HepG2 (cell line): ENCODE data around the gene CTNNA2. TPM values are rescaled to one million over a fixed set of nuclear protein-coding genes. Genes with fewer than 3 reads are reported as not detected.

Source experiments
- ATAC-seq: fragments of 200-7000 bp; cut with Tn5 transposase; 3 replicates; pipeline ENCODE4 v1.9.1; 2020; ENCODE audit warnings: mild to moderate bottlenecking, moderate library complexity
- BruUV-seq: library from RNA; stranded (reverse); fragments of 400-500 nt; replicated peaks from 2 replicates; lab custom pipeline; 2021; lab: Mats Ljungman, UMichigan
- CTCF ChIA-PET: fragments of 300-600 bp; formaldehyde crosslinking; extraction: SDS; loops from one replicate; lab custom pipeline; 2021; ENCODE audit warnings: low total read pairs, inconsistent platforms, low intra/inter-chr PET ratio; lab: Yijun Ruan, JAX
- POLR2A ChIA-PET: fragments of 350-600 bp; sonication (Branson Sonifier 250); formaldehyde crosslinking; loops from one replicate; lab custom pipeline; 2020; ENCODE audit warnings: antibody characterized with exemption, inconsistent platforms; lab: Yijun Ruan, JAX
- DNase-seq: peaks from one replicate; pipeline ENCODE4 v3.0.0-alpha.2; 2015; ENCODE audit warnings: low spot score
- FAIRE-seq: peaks from 3 replicates; lab custom pipeline; 2011; peaks lifted over from hg19 to GRCh38; lab: Jason Lieb, UNC
- H2AFZ ChIP-seq: one replicate; pipeline ENCODE4 v1.6.1; 2011; ENCODE audit warnings: low read length, inconsistent platforms
- H3K27ac ChIP-seq: fragments of 300-600 bp; 3 replicates; pipeline ENCODE4 v1.8.0; 2011; ENCODE audit warnings: mixed run types, mild to moderate bottlenecking, mixed read lengths, low read length, inconsistent platforms; ENCODE audit not compliant: insufficient read depth; ENCODE audit errors: extremely low read length
- H3K27me3 ChIP-seq, 2 experiments: fragments of 200-600 bp in 1 of 2; 2 replicates in 1 of 2; 3 replicates in 1 of 2; pipeline versions ENCODE4 v1.6.0 to v1.8.0; 2011; ENCODE audit warnings: low read length in 2 of 2, mild to moderate bottlenecking in 2 of 2, moderate library complexity in 2 of 2, inconsistent platforms in 1 of 2; ENCODE audit not compliant: insufficient read depth in 2 of 2, control insufficient read depth in 1 of 2
- H3K36me3 ChIP-seq, 2 experiments: fragments of 200-600 bp in 1 of 2; replicated peaks in 1 of 2; 2 replicates in 1 of 2; 3 replicates in 1 of 2; pipeline versions ENCODE4 v1.5.1 to v1.8.0; 2011; ENCODE audit warnings: low read length in 2 of 2, inconsistent platforms in 1 of 2; ENCODE audit not compliant: insufficient read depth in 2 of 2, control insufficient read depth in 1 of 2
- H3K4me1 ChIP-seq: 2 replicates; pipeline ENCODE4 v1.5.1; 2012; ENCODE audit warnings: low read length, inconsistent platforms; ENCODE audit not compliant: insufficient read depth
- H3K4me2 ChIP-seq: 2 replicates; pipeline ENCODE4 v1.6.0; 2011; ENCODE audit warnings: low read depth, low read length, inconsistent platforms
- H3K4me3 ChIP-seq, 3 experiments: fragments of 200-600 bp in 1 of 3; sonication (generic), shearing (Covaris generic) in 1 of 3; replicated peaks in 1 of 3; 2 replicates each; pipeline ENCODE4 v1.5.1; 2011 to 2016; ENCODE audit warnings: low read length in 3 of 3, inconsistent platforms in 2 of 3, low read depth in 2 of 3, mild to moderate bottlenecking in 2 of 3, control low read depth in 1 of 3, mixed read lengths in 1 of 3; ENCODE audit not compliant: insufficient read depth in 1 of 3
- H3K79me2 ChIP-seq: one replicate; pipeline ENCODE4 v1.6.1; 2011; ENCODE audit warnings: low read length, inconsistent platforms; ENCODE audit not compliant: insufficient read depth
- H3K9ac ChIP-seq: 2 replicates; pipeline ENCODE4 v1.6.0; 2011; ENCODE audit warnings: mild to moderate bottlenecking, low read depth, low read length, inconsistent platforms; ENCODE audit not compliant: insufficient read depth
- H3K9me3 ChIP-seq: 2 replicates; pipeline ENCODE4 v1.5.1; 2012; ENCODE audit warnings: mild to moderate bottlenecking, low read length
- H4K20me1 ChIP-seq: 2 replicates; pipeline ENCODE4 v1.6.0; 2011; ENCODE audit warnings: inconsistent platforms, mild to moderate bottlenecking, low read length, moderate library complexity; ENCODE audit not compliant: insufficient read depth
- ATF7 ChIP-seq, 2 experiments: fragments of 450-650 bp in 1 of 2; sonication (generic) in 1 of 2; formaldehyde crosslinking in 1 of 2; IDR thresholded peaks; 2 replicates each; pipeline versions ENCODE4 v1.4.0 to v1.6.1; 2016 to 2020; ENCODE audit warnings: antibody characterized with exemption in 1 of 2, mild to moderate bottlenecking in 1 of 2, missing genetic modification reagents in 1 of 2
- ATF7-NPFF ChIP-seq: sonication (generic); formaldehyde crosslinking; IDR thresholded peaks from 2 replicates; pipeline ENCODE4 v1.8.1; 2023; ENCODE audit warnings: mild to moderate bottlenecking, low read depth, missing genetic modification reagents, moderate library complexity
- ETV5 ChIP-seq: IDR thresholded peaks from 2 replicates; pipeline ENCODE4 v1.6.1; 2018; ENCODE audit warnings: missing biosample characterization, missing genetic modification reagents, inconsistent platforms, borderline replicate concordance
- FLYWCH1 ChIP-seq: sonication (generic); formaldehyde crosslinking; IDR thresholded peaks from 2 replicates; pipeline ENCODE4 v1.8.1; 2023; ENCODE audit warnings: mild to moderate bottlenecking, missing genetic modification reagents
- FOXO1 ChIP-seq: sonication (generic); formaldehyde crosslinking; IDR thresholded peaks from 2 replicates; pipeline ENCODE4 v1.4.0; 2020; ENCODE audit warnings: missing genetic modification reagents
- HDAC6 ChIP-seq: fragments of 200-600 bp; sonication (generic); IDR thresholded peaks from 2 replicates; pipeline ENCODE4 v1.7.0; 2017; ENCODE audit warnings: mild to moderate bottlenecking, antibody characterized with exemption, low read length, low read depth
- HNRNPH1 ChIP-seq: fragments of 200-400 bp; formaldehyde crosslinking; optimal IDR thresholded peaks from 2 replicates; pipeline ENCODE3; 2017; ENCODE audit warnings: mild to moderate bottlenecking, low read depth, low read length
- MIER3 ChIP-seq: IDR thresholded peaks from 2 replicates; pipeline ENCODE4 v1.6.1; 2016; ENCODE audit warnings: missing compliant biosample characterization, borderline replicate concordance
- MXD4 ChIP-seq: IDR thresholded peaks from 2 replicates; pipeline ENCODE4 v1.6.1; 2016; ENCODE audit warnings: mild to moderate bottlenecking, missing biosample characterization, missing genetic modification reagents
- NR1H2 ChIP-seq: sonication (generic); formaldehyde crosslinking; IDR thresholded peaks from 2 replicates; pipeline ENCODE4 v1.8.1; 2022; ENCODE audit warnings: low read depth, missing genetic modification reagents, borderline replicate concordance
- POLR2A ChIP-seq, 2 experiments: IDR thresholded peaks; 2 replicates each; pipeline ENCODE4 v1.6.1; 2011; ENCODE audit warnings: low read depth in 2 of 2, low read length in 2 of 2, mild to moderate bottlenecking in 1 of 2, moderate library complexity in 1 of 2; ENCODE audit not compliant: insufficient read depth in 1 of 2
- RARG ChIP-seq: sonication (generic); formaldehyde crosslinking; IDR thresholded peaks from 2 replicates; pipeline ENCODE4 v1.4.0; 2020; ENCODE audit warnings: low read depth, mild to moderate bottlenecking, missing genetic modification reagents
- TEF ChIP-seq: sonication (generic); formaldehyde crosslinking; IDR thresholded peaks from 2 replicates; pipeline ENCODE4 v1.5.0; 2020; ENCODE audit warnings: missing genetic modification reagents
- TERF1 ChIP-seq: sonication (generic); formaldehyde crosslinking; IDR thresholded peaks from 2 replicates; pipeline ENCODE4 v1.8.0; 2022; ENCODE audit warnings: mild to moderate bottlenecking, missing genetic modification reagents, moderate library complexity
- ZNF207 ChIP-seq: fragments of 450-650 bp; IDR thresholded peaks from 2 replicates; pipeline ENCODE4 v1.6.1; 2016; ENCODE audit warnings: antibody characterized with exemption, borderline replicate concordance
- ZNF253 ChIP-seq: sonication (generic); formaldehyde crosslinking; IDR thresholded peaks from 2 replicates; pipeline ENCODE4 v1.8.0; 2022; ENCODE audit warnings: mild to moderate bottlenecking, missing genetic modification reagents, borderline replicate concordance
- ZNF280D ChIP-seq: sonication (generic); formaldehyde crosslinking; IDR thresholded peaks from 2 replicates; pipeline ENCODE4 v1.5.1; 2020; ENCODE audit warnings: mild to moderate bottlenecking, missing genetic modification reagents
- ZNF549 ChIP-seq: sonication (generic); formaldehyde crosslinking; IDR thresholded peaks from 2 replicates; pipeline ENCODE4 v1.5.0; 2020; ENCODE audit warnings: missing genetic modification reagents
- WGBS: methylation state at CpG from one replicate; pipeline ENCODE4 v1.1.6; 2017; ENCODE audit warnings: low lambda C conversion rate; 5-methylcytosine and 5-hydroxymethylcytosine counted together
- in situ Hi-C: cut with HindIII; loops from 2 replicates; pipeline ENCODE4 v1.10.0; 2017; ENCODE audit warnings: low pct_unique_long_range_greater_than_20kb; ENCODE audit not compliant: extremely low pct_ligation_motif_present
- intact Hi-C: fragments of 100-400 bp; cut with micrococcal nuclease; formaldehyde crosslinking; loops from one replicate; pipeline ENCODE4 v1.10.0; 2022; ENCODE audit not compliant: unreplicated experiment
- polyA plus RNA-seq, 8 experiments: library from polyadenylated mRNA; depleted of rRNA in 3 of 8; stranded (reverse) in 7 of 8; unstranded in 1 of 8; fragments of >200 nt; fragmentation: Illumina TruSeq in 4 of 8; extraction: Trizol in 4 of 8; gene quantifications; 2 replicates each; pipeline versions ENCODE4 v1.2.1 to v1.2.3, GENCODE V29; 2011 to 2016; ENCODE audit warnings: low read depth in 4 of 8, missing spikeins in 1 of 8, mixed read lengths in 1 of 8; ENCODE audit not compliant: insufficient read depth in 1 of 8
- total RNA-seq, 5 experiments: library from RNA; depleted of rRNA; stranded (reverse); fragments of >200 nt; fragmentation: Illumina TruSeq; extraction: Trizol; gene quantifications; 2 replicates each; pipeline ENCODE4 v1.2.3, GENCODE V29; 2016; ENCODE audit warnings: low read depth in 1 of 5

Gene CTNNA2
- total and polyA plus RNA-seq, 2 of the 13 experiments (the other 11 are each of a cell fraction or from before 2014, with no cell fraction given) = not detected

- Histone ChIP-seq H3K79me2 (no peaks in the 10 kb centered on the region), H3K27ac (no peak overlapping the region), H3K9ac (no peak overlapping the region), H3K36me3 (no peaks in the 10 kb centered on the region), H4K20me1 (no peaks in the 10 kb centered on the region), H3K27me3 (no peaks in the 10 kb centered on the region), H3K4me1 (no peaks in the 10 kb centered on the region), H3K4me2 (no peak overlapping the region), H3K9me3 (peaks cover 51% of the 10 kb centered on the region), H3K4me3 (no peak overlapping the region), H2AFZ (no peak overlapping the region)
- no TSS peak for BruUV-seq
- no peak for DNase-seq
- WGBS = 41% methylated on average over 2 of the region's 2 CpGs
- no peak for ATAC-seq
- POLR2A ChIA-PET = no interaction called here
- intact Hi-C loops (no loop called here), in situ Hi-C loops (no loop called here)
- CTCF ChIA-PET = no interaction called here
- TF ChIP-seq MXD4 (CRISPR knock-in tag) (no peak), ATF7-NPFF (CRISPR knock-in tag) (no peak), FOXO1 (no peak), ZNF207 (no peak), TEF (CRISPR knock-in tag) (no peak), NR1H2 (CRISPR knock-in tag) (no peak), HDAC6 (no peak), HNRNPH1 (no peak), MIER3 (CRISPR knock-in tag) (no peak), RARG (CRISPR knock-in tag) (no peak), ZNF253 (CRISPR knock-in tag) (no peak), POLR2A (IDR thresholded peaks at IDR 0.05; ENCODE audit: insufficient read depth in 1 of 2, low read depth in 2 of 2, low read length in 2 of 2) (no peak), ATF7 (IDR thresholded peaks at IDR 0.05) (no peak), ATF7 (CRISPR knock-in tag; IDR thresholded peaks at IDR 0.05) (no peak), FLYWCH1 (CRISPR knock-in tag) (no peak), ZNF280D (CRISPR knock-in tag) (no peak), ETV5 (no peak), ZNF549 (CRISPR knock-in tag) (no peak), TERF1 (CRISPR knock-in tag) (no peak)
- FAIRE-seq = no peak
Observed at GRCh38 chr2:80429251-80429650, 916.4 kb downstream of the CTNNA2 start.
